ENCODE measurements around the gene CRB2. TPM values are rescaled to one million over a fixed set of nuclear protein-coding genes. Genes with fewer than 3 reads are reported as not detected.

The CRB2 gene
- total RNA-seq, 1 experiment from 2014 or later, result 3.6 TPM

DNA sequence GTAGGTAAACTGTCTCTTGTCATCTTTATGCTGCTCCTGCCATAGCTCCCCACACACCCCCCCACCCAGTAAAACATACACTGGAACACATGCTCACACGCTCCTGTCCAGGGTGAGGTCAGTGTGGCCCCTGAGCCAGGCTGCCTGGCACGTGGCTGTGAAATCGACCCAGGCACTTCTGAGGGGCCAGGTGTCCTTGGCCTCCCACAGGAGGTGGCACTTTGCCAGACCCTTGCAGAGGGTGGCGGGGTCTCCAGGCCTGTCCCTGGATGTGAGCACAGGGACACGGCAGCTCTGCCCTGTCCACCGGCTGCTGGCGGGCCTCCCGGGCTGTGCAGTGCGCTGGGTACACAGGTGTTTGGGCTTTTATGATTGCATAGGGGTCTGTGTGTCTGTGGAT, 10.0 kb upstream of the CRB2 start:
- H3K9me3 ChIP-seq (ENCODE audit: control insufficient read depth, low read depth, low read length), result no peaks in the 10 kb centered on the region
- no CpG with 5 or more reads among the region's 9 CpGs for WGBS (ENCODE audit: extremely low coverage, insufficient read length, low lambda C conversion rate)
- no peak overlapping the region for H4K91ac ChIP-seq (ENCODE audit: insufficient read length, low read depth, low read length)
- DNase-seq, result no peak
- Mint-ChIP-seq H3K36me3 (ENCODE audit: insufficient read depth in 1 of 3, low read depth in 3 of 3) (no peaks in the 10 kb centered on the region), H3K9me3 (no peaks in the 10 kb centered on the region), H3K4me3 (no peak overlapping the region), H3K4me1 (peaks cover 5 to 11% of the 10 kb centered on the region in 2 experiments), H3K27me3 (ENCODE audit: low read depth) (peaks cover 5% of the 10 kb centered on the region; the same call in 1 of the 2 replicates), H3K27ac (no peak overlapping the region)
- H3K14ac ChIP-seq (ENCODE audit: insufficient read depth, low read length), result no peak overlapping the region; the same call in 1 of the 2 replicates
- H3K4ac ChIP-seq (ENCODE audit: low read depth, low read length), result no peak overlapping the region
- H4K5ac ChIP-seq (ENCODE audit: insufficient read length, low read depth, low read length), result no peak overlapping the region
- no peak overlapping the region for H2BK12ac ChIP-seq (ENCODE audit: insufficient read length, low read depth, low read length)
- no peak overlapping the region for H2BK120ac ChIP-seq (ENCODE audit: low read depth, low read length, poor library complexity, severe bottlenecking)
- no peak overlapping the region for H4K8ac ChIP-seq (replicated peaks; ENCODE audit: insufficient read length, low read depth, low read length)
- no peaks in the 10 kb centered on the region for H3K79me1 ChIP-seq (ENCODE audit: insufficient read depth, low read depth, low read length, poor library complexity, severe bottlenecking)
- no peak overlapping the region for H3K9ac ChIP-seq (ENCODE audit: extremely low read depth, insufficient read length, low read length)
- no peaks in the 10 kb centered on the region for H3K27me3 ChIP-seq (ENCODE audit: insufficient read depth, low read length)
- no peaks in the 10 kb centered on the region for H3K4me1 ChIP-seq (ENCODE audit: insufficient read depth, low read length)
- no peak overlapping the region for H3K23ac ChIP-seq (ENCODE audit: insufficient read length, low read depth, low read length)
- H3K56ac ChIP-seq (ENCODE audit: insufficient read length, low read depth, low read length), result no peak overlapping the region
- no peak overlapping the region for H3K18ac ChIP-seq (ENCODE audit: insufficient read length, low read depth, low read length)
- no peak overlapping the region for H2AFZ ChIP-seq (ENCODE audit: low read length)
- no peaks in the 10 kb centered on the region for H3K23me2 ChIP-seq (ENCODE audit: insufficient read length, low read depth, low read length, poor library complexity, severe bottlenecking)
- no peak for TF ChIP-seq CTCF (conservative IDR thresholded peaks at IDR 0.05)
- H2AK5ac ChIP-seq (ENCODE audit: insufficient read length, low read length), result no peak overlapping the region
- no peaks in the 10 kb centered on the region for H4K20me1 ChIP-seq (ENCODE audit: control insufficient read depth, insufficient read depth, insufficient read length)
- H2BK20ac ChIP-seq (ENCODE audit: low read depth, low read length, poor library complexity, severe bottlenecking), result no peak overlapping the region
- no peak overlapping the region for H2BK15ac ChIP-seq (ENCODE audit: low read depth, low read length)
- no peak overlapping the region for H3K27ac ChIP-seq (ENCODE audit: insufficient read length, low read depth, low read length)
- no peaks in the 10 kb centered on the region for H3K79me2 ChIP-seq (ENCODE audit: insufficient read depth, low read length)
- no peak overlapping the region for H3K4me2 ChIP-seq (ENCODE audit: insufficient read depth, insufficient read length, low read length)
- no peak overlapping the region for H2BK5ac ChIP-seq (ENCODE audit: insufficient read length, low read length)
- H3T11ph ChIP-seq (ENCODE audit: low read length), result no peak overlapping the region

Measured in H9 (cell line).